NCI-H510A (cell line): ENCODE data around the gene MRPL22.
"Not testable (repeated sequence)": the region's sequence is repeated elsewhere in the genome, so short reads cannot be mapped to it uniquely, and the experiment has no call there.

ENCODE experiments used
- DNase-seq: peaks from one replicate; lab custom pipeline; 2025; lab: John Stamatoyannopoulos, UW

The MRPL22 gene

GRCh38 chr5:154995679-154996078 is 54.8 kb downstream of the MRPL22 start:
- no peak for DNase-seq

DNA sequence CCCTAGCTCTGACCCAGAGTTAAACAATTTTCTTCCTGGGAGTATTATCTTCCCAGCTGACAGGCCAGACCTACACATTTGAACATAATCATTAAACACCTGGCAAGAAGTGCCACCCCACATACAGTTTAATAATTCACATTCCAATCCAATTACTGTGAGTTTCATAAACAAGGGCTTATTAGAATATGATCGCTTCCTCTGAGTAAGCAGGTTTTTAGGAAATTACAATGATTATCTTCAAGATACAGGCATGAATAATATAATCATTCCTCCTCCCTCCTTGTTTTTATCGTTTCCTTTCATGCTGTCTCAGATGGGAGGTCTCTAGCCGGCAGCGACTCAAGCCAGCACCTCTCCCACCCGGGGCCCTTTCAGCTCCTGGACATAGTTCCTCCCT is 56.9 kb downstream of the MRPL22 start:
- DNase-seq, result no peak

DNA sequence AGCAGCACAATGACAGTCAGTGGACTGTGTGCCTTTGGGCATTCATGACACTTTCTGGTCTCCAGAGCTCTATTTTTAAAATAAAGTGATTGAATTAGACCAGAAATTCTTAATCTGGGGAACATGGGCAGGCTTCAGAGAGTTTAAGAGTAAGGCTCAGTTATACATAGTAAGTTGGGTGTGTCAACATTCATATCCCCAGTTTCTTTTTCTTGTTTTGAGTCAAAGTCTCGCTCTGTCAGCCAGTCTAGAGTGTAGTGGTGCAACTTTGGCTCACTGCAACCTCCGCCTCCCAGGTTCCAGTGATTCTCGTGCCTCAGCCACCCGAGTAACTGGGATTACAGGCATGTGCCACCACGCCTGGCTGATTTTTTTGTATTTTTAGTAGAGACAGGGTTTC is 59.0 kb downstream of the MRPL22 start:
- DNase-seq, result no peak

DNA sequence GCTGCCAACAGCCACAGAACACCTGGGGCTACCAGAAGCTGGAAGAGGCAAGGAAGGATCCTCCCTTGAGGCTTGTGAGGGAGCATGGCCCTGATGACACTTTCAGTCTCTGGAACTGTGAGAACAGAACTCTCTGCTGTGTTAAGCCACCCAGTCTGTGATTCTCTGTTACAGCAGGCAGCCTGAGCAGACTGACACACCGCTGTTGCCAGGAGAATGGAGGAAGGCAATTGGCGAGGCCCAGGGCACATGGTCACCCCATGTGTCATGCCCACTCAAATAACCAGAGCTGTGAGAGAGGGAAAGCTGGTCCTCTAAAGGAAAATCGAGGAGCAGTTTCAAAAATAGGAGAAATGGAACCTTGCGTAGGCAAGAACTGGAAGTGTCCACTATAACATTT is 60.6 kb downstream of the MRPL22 start:
- no peak for DNase-seq

GRCh38 chr5:155002722-155003121 is 61.8 kb downstream of the MRPL22 start:
- not testable (repeated sequence) for DNase-seq

DNA sequence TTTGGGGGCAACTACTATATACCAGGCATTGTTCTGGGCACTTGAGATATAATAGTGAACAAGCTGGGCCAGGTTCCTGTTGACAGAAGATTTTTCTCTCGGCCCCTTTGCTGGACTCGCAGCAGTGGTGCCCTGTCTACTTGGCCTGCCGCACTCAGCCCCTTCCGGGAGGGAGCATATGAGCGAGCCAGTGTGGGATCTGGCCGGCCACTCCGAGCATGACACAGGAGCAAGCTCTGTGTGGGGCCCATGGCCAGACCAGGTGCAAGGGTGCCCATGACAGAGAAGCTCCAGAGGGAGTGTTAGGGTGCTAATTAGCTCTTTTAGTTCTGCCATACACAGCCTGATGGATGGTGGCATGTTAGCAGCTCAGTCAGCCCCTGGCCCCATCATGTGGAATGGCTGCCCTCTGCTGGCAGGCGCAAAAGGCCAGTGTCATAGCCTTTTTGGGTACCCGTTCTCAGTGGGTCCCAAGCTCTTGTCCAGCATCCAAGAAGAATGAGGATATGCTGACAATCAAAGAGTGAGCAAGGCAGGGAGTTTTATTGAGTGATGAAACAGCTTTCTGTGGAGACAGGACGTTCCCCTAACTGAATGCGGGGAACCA is 63.4 kb downstream of the MRPL22 start:
- DNase-seq, result no peak

GRCh38 chr5:155006265-155006664 is 65.4 kb downstream of the MRPL22 start:
- not testable (repeated sequence) for DNase-seq

DNA sequence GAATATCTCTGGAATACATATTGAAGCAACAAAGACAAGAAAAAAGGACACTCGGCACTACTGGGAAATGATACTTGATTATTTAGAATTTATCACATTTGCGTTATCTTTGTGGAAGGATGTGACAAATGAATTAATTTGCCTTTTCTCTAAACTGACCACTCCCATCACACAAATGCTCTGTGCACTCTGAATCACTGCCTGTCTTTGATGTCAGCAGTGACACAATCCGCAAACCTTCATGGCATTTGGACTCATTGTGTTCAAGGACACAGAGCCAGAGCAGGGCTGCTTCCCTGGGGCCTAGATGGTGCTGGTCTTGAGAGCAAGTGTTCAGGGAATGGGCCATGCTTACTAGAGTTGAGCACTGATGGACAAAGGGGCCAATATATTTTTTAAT is 67.8 kb downstream of the MRPL22 start:
- DNase-seq, result no peak

DNA sequence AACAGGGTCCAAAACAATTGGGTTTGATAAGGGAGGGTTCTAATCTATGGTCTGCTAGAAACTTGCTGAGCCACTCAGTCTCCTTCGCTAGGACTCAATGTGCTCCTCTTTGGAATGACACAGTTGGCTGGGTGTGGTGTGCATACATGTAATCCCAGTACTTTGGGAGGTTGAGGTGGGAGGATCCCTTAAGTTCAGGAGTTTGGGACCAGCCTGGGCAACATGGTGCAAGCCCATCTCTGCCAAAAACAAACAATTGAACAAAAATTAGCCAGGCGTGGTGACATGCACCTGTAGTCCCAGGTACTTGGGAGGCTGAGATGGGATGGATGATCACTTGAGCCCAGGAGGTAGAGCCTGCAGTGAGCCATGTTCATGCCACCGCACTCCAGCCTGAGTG is 70.0 kb downstream of the MRPL22 start:
- no peak for DNase-seq

- no peak for DNase-seq
These were observed 72.7 kb downstream of the MRPL22 start, which contains the start of gene KIF4B for GRCh38 chr5:155013526-155013925. Gene KIF4B, plus strand, starts transcription at chr5:155013755. Its CDS starts 105 bp downstream, at chr5:155013860.

GRCh38 chr5:155015239-155015638 is 74.4 kb downstream of the MRPL22 start:
- DNase-seq, result no peak

GRCh38 chr5:155017610-155018009 is 76.7 kb downstream of the MRPL22 start:
- DNase-seq, result no peak
